VCaP (cell line): ENCODE results near the gene SPATS1.
"Not testable (repeated sequence)": the region's sequence is repeated elsewhere in the genome, so short reads cannot be mapped to it uniquely, and the experiment has no call there.

Source experiments
- H3K27ac ChIP-seq: fragments of 450-650 bp; 2 replicates; pipeline ENCODE4 v1.5.1; 2017
- CTCF ChIP-seq: fragments of 450-650 bp; conservative IDR thresholded peaks from 2 replicates; pipeline ENCODE4 v1.5.1; 2017; ENCODE audit warnings: mild to moderate bottlenecking, moderate library complexity

SPATS1 gene

GRCh38 chr6:44339301-44339700 is 3.1 kb upstream of the SPATS1 start:
- H3K27ac ChIP-seq = peak overlapping the region; percentile 7; the same call in 1 of the 2 replicates

GRCh38 chr6:44339763-44340625 is 2.5 kb upstream of the SPATS1 start:
- TF ChIP-seq CTCF = no peak
- H3K27ac ChIP-seq = peak overlapping the region; percentile 7; the same call in 1 of the 2 replicates

More at GRCh38 chr6:44339301-44339700, 3.1 kb upstream of the SPATS1 start:
- no peak for TF ChIP-seq CTCF

GRCh38 chr6:44341095-44341890 is 1.2 kb upstream of the SPATS1 start:
- no peak for TF ChIP-seq CTCF
- no peak overlapping the region for H3K27ac ChIP-seq

GRCh38 chr6:44342052-44342451 is 398 bp upstream of the SPATS1 start:
- H3K27ac ChIP-seq = no peak overlapping the region
- TF ChIP-seq CTCF = no peak

GRCh38 chr6:44346818-44347217 is 4.4 kb downstream of the SPATS1 start:
- H3K27ac ChIP-seq = not testable (repeated sequence)

- no peak overlapping the region for H3K27ac ChIP-seq
- TF ChIP-seq CTCF = no peak
Observed at GRCh38 chr6:44349904-44350649, 7.6 kb downstream of the SPATS1 start.

GRCh38 chr6:44350650-44350994 is 8.2 kb downstream of the SPATS1 start:
- H3K27ac ChIP-seq = not testable (repeated sequence)

GRCh38 chr6:44352259-44352658 is 9.8 kb downstream of the SPATS1 start:
- H3K27ac ChIP-seq = no peak overlapping the region
- TF ChIP-seq CTCF = no peak
